Left renal pelvis (tissue), 4 donors: ENCODE results near the gene CAPN7. TPM values are rescaled to one million over a fixed set of nuclear protein-coding genes. Genes with fewer than 3 reads are reported as not detected.

Source experiments
- DNase-seq, 4 donors: peaks; one replicate each; pipeline ENCODE4 v3.0.0-alpha.2; 2013; ENCODE audit warnings: low read depth in 4 of 4, low spot score in 3 of 4
- polyA plus RNA-seq, 4 donors: library from polyadenylated mRNA; unstranded; fragments of 120-200 nt; gene quantifications; one replicate each; pipeline ENCODE4 v1.2.1, GENCODE V29; 2013; ENCODE audit not compliant: insufficient read length in 4 of 4

The CAPN7 gene
- polyA plus RNA-seq, 4 donors = 46.1 to 59.5 (median 53.5) TPM

DNA sequence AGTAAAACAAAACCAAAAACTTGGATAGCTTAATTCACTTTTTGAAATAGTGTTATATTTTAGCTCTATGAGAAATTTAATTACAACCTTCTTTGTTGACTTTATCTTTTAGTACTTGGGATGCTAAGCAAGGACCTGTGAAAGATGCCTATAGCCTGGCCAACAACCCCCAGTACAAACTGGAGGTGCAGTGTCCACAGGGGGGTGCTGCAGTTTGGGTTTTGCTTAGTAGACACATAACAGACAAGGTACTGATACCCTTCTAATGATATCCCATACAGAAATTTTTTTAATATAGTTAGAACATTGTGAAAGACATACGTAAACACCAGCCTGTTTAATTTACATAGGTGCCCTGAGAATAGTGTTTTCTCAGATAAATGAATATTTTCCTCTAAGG lies 35.3 kb downstream of the CAPN7 start:
- no peak for DNase-seq

DNA sequence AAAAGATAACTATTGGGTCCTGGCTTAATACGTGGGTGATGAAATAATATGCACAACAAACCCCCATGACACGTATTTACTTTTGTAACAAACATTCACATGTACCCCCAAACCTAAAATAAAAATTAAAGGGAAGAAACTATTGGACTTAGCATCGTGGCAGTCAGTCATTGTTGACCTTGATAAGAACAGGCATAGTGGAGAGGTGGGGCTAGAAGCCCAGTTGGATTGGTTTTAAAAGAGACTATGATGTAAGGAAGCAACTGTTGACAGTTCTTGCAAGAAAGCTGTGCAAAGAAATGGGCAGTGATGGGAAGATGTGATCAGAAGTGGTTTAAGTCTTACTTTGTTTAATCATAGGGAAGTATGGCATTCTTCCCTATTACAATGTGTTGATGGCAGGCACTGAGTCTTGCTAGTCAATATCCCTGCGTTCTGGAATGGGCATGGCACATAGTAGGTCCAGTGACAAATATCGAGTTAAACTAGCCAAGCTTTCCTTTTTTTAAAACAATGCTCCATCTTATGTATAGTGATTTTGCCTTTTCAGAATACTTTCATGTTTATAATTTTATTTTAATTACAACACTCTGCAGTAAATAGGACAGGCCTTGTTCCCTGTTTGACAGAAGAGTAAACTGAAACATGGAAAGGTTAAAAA lies 37.9 kb downstream of the CAPN7 start:
- DNase-seq = no peak

DNA sequence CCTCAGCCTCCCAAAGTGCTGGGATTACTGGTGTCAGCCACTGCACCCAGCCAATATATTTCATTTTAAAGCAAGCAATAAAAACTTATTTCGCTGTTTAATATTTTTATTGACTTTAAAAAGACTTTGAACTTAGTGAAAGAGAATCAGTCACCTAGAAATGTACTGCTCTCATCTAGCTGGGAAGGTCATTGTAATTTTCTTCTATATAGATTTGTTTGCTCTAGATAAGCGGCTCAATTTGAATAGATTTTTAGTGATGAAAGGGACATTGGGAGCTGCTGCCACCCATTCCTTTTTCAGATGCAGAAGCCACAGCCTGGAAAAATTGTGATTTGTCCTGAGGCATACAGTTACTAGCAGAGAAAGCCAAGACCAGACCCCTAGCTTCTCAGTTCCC lies 40.1 kb downstream of the CAPN7 start:
- no peak for DNase-seq

DNA sequence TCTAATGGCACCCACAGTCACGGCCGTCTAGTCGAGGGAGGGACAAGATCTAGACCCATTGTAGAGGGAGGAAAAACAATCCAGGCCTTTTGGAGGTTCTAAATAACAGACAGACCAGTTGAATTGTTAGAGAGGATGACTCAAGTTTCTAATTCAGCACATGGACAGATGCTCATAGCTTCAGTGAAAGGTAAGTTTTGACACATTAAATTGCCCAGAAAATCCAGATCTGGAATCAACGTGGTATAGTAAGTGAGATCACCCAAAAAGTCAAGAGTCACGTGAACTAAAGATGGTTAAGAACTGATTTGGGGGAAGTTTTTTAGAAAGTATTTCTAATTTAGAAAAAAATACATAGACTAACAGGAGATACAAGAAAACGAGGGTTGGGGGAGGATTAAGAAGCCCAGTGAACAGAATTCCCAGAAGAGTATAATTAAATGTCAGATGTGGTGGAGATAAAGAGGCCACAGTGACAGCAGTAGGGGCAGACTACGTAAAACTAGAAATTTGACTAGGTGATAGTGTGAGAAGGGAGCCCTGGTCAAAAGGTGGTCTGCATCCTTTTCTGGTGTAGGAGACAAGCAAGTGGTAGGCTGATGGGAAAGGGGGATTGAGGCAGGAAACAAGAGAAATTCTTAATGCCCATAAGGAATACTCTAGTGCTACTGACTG lies 47.1 kb downstream of the CAPN7 start:
- DNase-seq = no peak

DNA sequence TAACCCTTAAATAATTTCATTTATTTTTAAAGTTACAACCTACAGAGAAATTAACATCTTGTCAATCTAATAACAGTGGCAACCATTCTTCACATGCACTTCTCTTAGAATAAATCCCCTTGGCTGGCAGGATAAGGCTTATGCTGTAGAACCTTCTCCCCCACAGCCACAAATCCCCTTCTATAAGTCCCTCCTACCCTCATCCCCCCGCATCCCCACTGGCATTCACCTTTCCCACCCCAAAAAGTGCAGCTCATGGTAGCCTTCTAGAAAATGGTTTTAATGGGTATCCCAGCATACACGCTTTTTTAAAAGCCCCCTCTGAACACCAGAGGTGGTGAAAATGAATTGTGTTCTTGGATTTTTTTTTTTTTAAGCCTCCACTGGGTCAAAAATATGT lies 49.2 kb downstream of the CAPN7 start:
- DNase-seq = no peak

DNA sequence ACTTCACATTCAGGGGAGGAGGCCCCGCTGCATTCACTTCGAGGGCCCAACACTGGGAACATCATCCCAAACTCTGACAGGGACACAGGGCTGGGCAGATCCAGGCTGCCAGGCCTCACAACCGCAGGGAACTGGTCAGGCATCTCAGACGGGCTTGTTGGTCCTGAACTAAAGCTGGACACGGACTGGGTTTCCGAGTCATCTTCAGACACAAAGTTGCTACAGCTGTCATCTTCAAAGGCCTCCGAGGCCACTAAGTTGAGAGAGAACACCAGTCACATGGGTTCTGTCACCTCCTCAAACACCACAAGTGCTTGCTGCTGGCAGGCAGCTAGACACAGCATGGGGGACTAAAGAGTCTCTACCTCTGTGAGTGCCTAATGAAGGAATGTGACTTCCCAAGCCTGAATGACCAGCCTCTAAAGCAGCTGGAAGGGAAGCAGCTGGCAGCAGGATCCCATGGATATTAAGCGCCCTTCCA lies 50.9 kb downstream of the CAPN7 start:
- DNase-seq = no peak

- no peak for DNase-seq
Measured at GRCh38 chr3:15258720-15259119, 52.7 kb downstream of the CAPN7 start.

- DNase-seq = no peak
Measured at GRCh38 chr3:15260531-15260930, 54.5 kb downstream of the CAPN7 start.

- no peak for DNase-seq
Measured at GRCh38 chr3:15261274-15261673, 55.2 kb downstream of the CAPN7 start.

GRCh38 chr3:15262021-15262420 lies 56.0 kb downstream of the CAPN7 start:
- DNase-seq = no peak

- DNase-seq = no peak
Measured at GRCh38 chr3:15263120-15263519, 57.1 kb downstream of the CAPN7 start.

DNA sequence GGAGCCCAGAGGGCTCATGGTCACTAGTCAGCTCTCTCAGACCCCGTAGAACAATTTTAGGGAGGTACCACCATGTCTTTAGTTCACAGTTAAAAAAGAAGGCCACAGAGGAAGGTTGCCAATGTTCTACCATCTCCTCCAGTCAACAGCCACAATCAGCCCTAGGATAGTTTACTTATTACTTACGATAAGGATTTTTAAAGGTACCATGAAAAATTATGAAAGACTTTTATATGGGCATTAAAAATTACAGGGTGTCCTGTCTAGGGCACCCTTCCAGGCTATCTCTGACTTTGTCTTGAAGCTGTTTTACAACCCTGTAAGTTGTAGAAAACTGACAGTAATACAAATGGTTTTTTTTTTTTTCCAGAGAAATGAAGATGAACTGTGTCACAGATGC lies 57.9 kb downstream of the CAPN7 start:
- DNase-seq = no peak

DNA sequence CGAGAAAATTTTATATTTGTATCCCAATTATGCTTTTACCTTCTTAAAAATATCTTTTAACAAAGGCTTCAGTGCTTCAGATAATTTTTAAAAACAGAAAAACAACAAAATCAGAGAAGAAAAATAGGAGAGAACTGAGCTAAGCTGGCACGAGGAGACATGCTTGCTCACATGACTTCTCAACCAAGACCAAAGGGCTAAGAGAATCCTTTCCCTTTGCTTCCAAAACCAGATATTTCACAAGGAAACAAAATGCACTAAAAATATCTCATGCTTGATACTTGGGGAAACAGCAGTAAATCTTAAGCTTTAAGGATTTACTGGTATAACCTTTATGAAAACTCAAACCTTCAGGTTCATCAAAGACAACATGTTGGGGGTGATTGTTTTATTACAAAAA lies 58.4 kb downstream of the CAPN7 start:
- DNase-seq = no peak

GRCh38 chr3:15265655-15266509 lies 59.8 kb downstream of the CAPN7 start:
- DNase-seq = no peak

- DNase-seq = no peak
Measured at GRCh38 chr3:15266510-15267376, 60.7 kb downstream of the CAPN7 start.

GRCh38 chr3:15267502-15267901 lies 61.5 kb downstream of the CAPN7 start:
- DNase-seq = no peak

- peak; percentile 48 to 70 (median 64) for DNase-seq
Measured at GRCh38 chr3:15268033-15268631, 62.1 kb downstream of the CAPN7 start.

- no peak for DNase-seq
Measured at GRCh38 chr3:15269091-15269989, 63.3 kb downstream of the CAPN7 start.

GRCh38 chr3:15271030-15271429 lies 65.0 kb downstream of the CAPN7 start:
- DNase-seq = no peak
